Omental fat pad (tissue), 4 donors: ENCODE measurements around the gene POMGNT1. TPM values are rescaled to one million over a fixed set of nuclear protein-coding genes. Genes with fewer than 3 reads are reported as not detected.

Source experiments
- ATAC-seq: fragments of 150-250 bp; one replicate; pipeline ENCODE4 v1.9.1; 2016; ENCODE audit warnings: mild to moderate bottlenecking, moderate library complexity; ENCODE audit not compliant: low FRiP score
- DNase-seq: peaks from one replicate; pipeline ENCODE4 v3.0.0-alpha.2; 2019; ENCODE audit warnings: low spot score
- total RNA-seq, 4 donors: library from RNA; depleted of rRNA; stranded (reverse); fragments of >200 nt; gene quantifications; one replicate each; pipeline ENCODE4 v1.1.0, GENCODE V29; 2016
- TF ChIP-seq, protein P1 (sequence below), 3 donors: fragments of 450-650 bp; IDR thresholded peaks; one replicate each; pipeline ENCODE4 v1.5.1; 2016 to 2017; ENCODE audit warnings: antibody characterized with exemption in 3 of 3, mild to moderate bottlenecking in 3 of 3, moderate library complexity in 2 of 3

Gene POMGNT1
- total RNA-seq, 4 donors from 2014 or later, result 27.4 to 46.5 (median 38.3) TPM

DNA sequence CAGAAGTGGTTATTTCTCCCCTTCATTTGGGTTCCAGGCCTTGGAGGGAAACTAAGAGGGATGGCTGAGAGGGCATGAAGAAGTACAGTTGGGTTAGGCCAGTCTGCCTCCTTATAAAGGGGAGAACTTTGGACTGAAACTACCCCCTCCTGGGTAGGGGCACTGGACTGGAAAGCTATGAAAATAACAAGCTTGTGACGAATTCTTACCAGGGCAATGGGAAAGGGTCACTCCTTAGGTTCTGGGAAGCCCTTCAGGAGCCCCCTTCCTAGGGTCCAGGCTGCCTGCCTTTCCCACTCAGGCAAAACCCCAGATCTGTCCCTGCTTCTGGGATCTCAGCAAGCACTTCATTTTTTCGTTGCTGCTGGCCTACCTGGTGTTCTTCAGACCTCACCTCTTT lies 12.2 kb downstream of the POMGNT1 start:
- DNase-seq (no peak), ATAC-seq (no peak)
- TF ChIP-seq, protein P1, sequence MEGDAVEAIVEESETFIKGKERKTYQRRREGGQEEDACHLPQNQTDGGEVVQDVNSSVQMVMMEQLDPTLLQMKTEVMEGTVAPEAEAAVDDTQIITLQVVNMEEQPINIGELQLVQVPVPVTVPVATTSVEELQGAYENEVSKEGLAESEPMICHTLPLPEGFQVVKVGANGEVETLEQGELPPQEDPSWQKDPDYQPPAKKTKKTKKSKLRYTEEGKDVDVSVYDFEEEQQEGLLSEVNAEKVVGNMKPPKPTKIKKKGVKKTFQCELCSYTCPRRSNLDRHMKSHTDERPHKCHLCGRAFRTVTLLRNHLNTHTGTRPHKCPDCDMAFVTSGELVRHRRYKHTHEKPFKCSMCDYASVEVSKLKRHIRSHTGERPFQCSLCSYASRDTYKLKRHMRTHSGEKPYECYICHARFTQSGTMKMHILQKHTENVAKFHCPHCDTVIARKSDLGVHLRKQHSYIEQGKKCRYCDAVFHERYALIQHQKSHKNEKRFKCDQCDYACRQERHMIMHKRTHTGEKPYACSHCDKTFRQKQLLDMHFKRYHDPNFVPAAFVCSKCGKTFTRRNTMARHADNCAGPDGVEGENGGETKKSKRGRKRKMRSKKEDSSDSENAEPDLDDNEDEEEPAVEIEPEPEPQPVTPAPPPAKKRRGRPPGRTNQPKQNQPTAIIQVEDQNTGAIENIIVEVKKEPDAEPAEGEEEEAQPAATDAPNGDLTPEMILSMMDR (IDR thresholded peaks at IDR 0.05), result no peak

DNA sequence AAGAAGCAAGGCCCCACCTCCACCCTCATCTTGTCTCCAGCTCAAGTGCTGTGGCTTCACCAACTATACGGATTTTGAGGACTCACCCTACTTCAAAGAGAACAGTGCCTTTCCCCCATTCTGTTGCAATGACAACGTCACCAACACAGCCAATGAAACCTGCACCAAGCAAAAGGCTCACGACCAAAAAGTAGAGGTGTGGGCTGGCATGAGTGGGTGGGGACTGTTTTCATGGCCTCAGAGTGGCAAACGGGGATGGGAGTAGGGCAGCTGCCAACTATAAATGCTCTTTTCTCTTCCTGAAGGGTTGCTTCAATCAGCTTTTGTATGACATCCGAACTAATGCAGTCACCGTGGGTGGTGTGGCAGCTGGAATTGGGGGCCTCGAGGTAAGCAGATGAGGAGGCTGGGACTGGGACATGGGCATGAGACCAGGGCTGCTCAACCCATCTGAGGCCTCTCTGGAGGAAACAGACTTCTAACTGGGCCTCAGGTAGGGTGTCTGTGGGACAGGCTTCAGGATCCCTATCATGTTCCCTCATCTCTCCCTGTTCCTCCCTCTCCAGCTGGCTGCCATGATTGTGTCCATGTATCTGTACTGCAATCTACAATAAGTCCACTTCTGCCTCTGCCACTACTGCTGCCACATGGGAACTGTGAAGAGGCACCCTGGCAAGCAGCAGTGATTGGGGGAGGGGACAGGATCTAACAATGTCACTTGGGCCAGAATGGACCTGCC lies 13.1 kb downstream of the POMGNT1 start:
- TF ChIP-seq, protein P1 (IDR thresholded peaks at IDR 0.05), result no peak
- DNase-seq, result no peak
- no peak for ATAC-seq

DNA sequence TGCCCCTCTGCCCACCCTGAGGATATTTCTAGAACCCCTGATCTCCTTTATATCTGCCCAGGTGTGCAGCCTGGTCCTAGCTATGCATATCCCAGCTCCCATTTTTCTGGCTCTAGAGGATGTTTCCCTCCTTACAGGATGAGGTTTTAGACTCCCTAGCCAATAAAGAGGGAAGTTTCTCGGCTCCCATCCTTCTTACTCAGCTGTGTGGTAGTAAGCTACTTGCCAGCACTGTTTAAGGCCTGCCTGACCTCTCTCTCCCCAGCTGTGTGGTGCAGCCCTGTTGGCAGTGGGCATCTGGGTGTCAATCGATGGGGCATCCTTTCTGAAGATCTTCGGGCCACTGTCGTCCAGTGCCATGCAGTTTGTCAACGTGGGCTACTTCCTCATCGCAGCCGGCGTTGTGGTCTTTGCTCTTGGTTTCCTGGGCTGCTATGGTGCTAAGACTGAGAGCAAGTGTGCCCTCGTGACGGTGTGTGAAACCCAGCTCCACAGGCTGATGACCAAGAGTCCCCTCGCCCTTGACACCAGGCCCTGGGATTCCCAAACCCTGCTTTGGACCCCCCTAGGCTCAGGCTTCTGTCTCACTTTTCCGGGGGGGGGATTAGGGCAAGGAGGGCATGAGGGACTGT lies 14.2 kb downstream of the POMGNT1 start:
- TF ChIP-seq, protein P1 (IDR thresholded peaks at IDR 0.05), result no peak
- ATAC-seq, result no peak

DNA sequence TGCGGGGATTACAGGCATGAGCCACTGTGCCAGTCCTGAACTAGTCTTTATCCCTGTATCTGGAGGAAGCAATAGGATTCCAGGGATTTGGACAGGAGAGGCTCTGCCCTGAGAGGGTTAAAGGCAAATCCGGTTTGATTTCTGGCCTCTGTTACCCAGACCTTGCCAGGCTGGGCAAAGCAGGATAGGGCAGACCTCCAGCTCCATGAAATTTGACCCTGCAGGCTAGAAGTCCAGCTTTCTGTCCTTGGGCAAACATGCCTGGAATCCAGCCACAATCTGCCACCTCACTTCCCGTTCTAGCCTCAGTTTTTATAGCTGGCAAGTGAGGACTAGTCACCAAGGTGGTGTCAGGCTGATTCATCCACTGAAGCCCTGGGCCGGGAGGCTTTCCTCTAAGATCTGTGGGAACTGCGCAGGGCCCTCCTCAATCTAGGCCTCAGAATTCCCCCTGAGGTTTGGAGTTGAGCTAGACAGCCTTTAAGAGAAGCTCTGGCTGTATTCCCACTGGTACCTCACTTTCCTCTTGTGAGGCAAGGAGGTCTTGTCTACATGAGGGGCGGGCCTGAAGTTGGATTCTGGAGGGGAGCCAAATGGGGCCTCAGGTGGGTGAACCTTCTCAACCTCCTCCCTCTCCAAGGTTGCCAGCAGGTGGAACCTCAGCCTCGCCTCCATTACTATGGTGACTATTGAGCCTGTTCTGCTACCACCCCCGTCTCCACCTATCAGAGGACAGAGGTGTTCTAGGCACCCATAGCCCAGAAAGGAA lies 15.0 kb downstream of the POMGNT1 start:
- DNase-seq (no peak), ATAC-seq (peak; percentile 87)
- TF ChIP-seq, protein P1 (IDR thresholded peaks at IDR 0.05), result no peak

More for the DNA sequence above, 14.2 kb downstream of the POMGNT1 start:
- DNase-seq, result no peak

DNA sequence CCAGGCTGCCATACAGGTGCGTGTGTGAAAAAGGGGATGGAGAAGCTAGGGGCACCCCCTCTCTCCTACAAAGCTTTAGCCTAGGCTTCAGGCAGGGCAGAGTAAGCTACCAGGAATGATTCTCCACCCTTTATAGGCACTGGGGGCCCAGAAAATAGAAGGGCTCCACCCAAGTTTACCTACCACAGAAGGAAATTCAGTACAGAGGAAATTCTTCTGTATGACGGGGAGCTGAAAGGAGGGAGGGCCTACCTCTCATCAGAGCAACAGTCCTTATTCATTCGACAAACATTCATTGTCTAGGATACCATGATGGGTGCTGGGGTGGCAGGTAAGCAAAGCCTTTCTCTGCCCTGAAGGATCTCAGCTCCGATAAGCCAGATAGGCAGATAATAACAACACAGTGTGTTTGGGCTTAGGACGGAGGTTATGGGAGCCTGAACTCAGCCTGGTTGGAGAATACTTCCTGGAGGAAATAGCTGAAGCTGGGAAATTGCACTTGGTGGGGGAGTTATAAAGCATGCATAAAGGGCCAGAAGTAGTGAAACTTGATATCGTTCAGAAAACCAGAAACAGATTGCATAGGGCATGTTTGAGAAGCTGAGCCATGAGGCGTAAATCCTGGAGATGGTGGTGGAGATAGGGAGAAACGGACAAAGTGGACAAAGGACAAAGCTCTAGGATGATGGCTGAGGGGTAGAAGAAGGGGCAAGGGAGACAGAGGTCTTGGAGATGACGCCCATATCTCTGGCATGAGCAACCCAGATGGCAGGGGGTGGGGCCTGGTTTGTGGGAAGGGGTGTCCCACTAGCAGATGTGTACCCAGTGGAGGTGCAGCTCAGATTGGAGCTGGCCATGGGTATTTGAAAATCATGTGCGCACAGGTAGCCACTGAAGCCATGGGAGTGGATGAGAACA lies 16.6 kb downstream of the POMGNT1 start:
- ATAC-seq (no peak), DNase-seq (no peak)

More for the DNA sequence above, 16.6 kb downstream of the POMGNT1 start:
- TF ChIP-seq, protein P1 (IDR thresholded peaks at IDR 0.05), result no peak
